GM04504 (cell line): ENCODE results near the gene ASTN2.

ENCODE experiments used
- DNase-seq: peaks from one replicate; pipeline ENCODE4 v3.0.0-alpha.2; 2012; ENCODE audit warnings: low read depth

Gene ASTN2

DNA sequence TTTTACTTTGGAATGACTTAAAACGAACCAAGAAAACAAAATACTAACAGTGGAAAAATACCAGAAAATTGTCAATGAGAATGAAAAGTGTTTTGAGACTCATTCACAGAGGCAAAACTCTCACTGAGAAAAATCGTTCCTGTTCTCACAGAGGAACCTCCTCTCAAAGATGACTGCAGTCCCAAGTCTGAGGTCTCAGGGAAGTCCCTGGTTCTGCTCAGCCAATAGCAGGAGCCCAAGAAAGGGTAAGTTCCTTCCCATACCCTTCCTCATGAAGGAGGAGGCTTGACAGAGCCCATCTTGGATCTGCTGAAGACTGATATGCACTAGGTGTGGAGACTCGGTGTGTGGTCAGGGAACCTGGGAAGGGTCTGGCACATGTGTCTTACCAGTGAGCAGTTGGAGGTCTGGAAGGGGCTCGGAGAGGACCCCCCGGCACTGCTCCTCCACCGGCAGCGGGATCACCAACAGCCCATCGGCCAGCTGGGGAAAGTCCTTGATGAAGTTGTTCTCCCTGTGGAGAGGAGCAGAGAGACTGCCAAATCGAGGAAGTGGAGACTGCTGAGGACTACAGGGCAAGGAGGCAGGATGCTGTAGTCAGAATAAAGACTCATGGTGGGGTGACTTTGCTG is 681.7 kb downstream of the ASTN2 start:
- no peak for DNase-seq

GRCh38 chr9:116726602-116727001 is 688.3 kb downstream of the ASTN2 start:
- DNase-seq, result no peak

- DNase-seq, result no peak
These were observed 690.7 kb downstream of the ASTN2 start for GRCh38 chr9:116724123-116724522.

GRCh38 chr9:116721944-116722343 is 692.9 kb downstream of the ASTN2 start:
- DNase-seq, result no peak

DNA sequence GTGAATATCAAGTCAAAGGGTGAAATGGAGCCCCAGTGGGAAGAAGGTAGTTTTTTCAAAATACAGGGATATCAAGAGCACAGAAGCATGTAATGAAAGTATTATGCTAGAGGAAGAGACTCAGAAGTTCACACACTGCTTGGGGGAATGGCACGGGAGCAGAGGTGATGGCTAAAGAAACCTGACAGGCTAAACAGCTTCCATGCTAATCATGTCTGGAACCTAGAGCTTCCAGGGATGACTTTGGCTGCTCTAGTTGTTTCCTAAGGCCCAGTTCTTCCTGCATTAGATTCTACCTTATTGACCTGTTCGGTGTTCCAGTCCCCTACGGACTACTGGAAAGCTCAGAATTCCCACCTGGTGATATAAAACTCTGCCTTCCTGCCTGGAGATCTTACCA is 693.4 kb downstream of the ASTN2 start:
- no peak for DNase-seq

- no peak for DNase-seq
These were observed 694.7 kb downstream of the ASTN2 start for GRCh38 chr9:116720111-116720510.

- no peak for DNase-seq
These were observed 696.7 kb downstream of the ASTN2 start for GRCh38 chr9:116718111-116718510.

DNA sequence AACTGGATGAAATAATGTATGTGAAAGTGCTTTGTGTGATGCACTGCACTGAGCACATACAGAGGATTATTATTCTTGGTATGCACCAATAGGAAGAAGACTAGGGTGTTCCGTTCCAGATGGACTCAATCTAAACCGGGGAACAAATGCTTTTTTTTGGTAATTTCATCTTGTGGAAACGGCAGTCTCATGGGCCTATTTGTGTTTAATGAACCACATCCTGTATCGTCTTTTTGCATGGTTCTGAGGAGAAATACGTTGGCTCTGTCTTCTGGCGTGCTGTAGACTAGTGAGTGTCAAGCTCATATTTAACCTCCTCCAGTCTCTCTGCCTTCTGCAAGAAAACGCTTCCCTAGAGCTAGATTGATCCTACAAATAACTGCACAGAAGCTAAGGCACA is 697.7 kb downstream of the ASTN2 start:
- no peak for DNase-seq

DNA sequence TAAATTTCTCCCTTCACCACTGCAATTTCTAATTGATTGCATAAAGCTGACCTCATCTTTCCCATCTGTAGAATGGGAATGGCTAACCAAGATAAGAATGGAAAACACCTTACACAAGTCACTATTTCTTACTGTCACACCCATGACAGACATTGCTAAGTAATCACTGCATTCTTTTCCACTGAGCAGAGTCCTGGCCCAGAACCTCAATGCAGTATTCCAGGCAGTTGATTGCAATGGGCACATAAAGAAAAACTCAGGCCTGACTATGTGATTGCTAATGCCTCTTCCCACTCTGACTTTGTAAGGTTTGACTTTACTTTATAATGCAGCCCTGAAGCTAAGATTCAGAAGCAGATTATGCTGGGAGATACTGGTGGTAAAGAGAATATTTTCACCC is 698.4 kb downstream of the ASTN2 start:
- DNase-seq, result no peak

DNA sequence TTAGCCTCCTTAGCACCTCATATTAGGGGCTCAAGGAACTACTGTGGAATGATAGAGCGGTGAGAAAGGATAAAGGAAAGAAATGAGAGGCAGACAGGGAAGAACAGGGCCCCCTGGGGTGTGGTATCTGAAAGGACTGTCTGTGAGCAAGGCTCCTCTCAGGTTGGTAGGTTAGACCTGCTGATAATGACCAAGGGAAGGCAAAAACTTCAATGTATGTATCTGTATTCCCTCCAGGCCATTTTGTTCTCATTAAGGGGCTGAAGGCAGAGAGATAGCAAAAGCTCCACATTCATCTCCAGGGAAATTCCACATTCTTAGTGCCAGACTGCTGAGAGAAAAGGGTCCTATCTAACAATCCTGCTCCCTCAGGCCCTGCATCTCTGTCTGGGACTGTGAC is 699.1 kb downstream of the ASTN2 start:
- DNase-seq, result no peak

- DNase-seq, result no peak
These were observed 701.6 kb downstream of the ASTN2 start for GRCh38 chr9:116713271-116713670.

- no peak for DNase-seq
These were observed 702.1 kb downstream of the ASTN2 start for GRCh38 chr9:116712781-116713180.

DNA sequence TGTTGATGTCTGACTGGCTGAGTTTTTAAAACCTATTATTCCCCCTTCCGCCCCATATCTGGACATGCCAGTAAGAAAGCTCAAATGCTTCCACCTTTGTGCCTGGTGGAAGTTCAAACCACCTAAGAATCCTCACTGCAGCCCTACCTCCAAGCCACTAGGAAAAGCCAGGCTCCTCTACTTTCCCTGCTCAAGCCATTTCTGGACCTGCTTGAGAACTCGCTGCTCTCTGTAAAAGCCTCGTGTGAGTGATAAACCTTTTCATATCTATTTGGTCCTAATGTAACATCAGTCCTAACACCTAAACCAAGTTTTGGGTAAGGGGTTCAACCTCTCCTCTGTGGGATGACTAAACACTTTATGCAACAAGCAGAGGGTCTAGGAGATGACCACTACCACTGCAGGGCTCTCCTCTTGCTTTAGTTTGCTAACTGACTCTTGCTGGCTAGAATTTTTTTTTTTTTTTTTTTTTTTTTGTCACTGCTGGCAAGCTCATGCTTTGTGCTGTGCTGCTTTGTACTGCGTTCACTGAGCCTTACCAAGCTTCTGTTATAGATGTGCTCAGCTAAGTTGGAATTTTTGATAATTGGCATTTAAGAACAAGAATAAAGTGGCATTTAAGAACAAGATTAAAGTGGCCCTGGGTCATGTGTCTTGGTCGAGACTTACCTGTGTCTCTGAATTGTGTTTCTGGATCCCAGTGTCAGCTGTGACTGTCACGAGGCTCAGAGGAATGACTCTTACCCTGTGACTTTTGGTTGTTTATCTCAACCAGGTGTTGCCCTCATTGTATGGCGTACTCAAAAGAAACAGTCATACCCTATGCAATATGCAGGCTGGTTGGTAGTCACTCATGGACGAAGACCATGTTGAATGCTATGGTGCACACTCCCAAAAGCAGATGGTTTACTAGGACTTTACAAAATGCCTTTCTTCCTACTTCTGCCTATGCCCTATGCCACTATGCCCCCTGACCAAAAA is 708.3 kb downstream of the ASTN2 start:
- DNase-seq, result no peak

DNA sequence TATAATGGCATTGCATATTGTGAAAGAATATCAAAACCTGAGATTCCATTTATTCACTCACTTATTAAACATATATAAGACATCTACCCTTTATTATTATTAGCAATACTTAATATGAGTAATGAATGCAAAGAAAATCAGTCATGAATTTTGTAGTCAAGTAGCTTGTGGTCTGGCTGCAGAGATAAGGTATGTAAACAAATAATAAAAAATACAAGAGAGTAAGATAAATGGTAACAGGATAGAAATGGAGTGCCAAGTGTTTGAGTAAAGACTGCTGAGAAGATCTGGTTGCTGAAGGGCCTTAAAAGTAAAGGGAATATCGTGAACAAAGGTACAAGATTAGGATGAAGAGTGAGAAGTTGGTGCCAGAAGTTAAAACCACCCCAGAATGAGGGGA is 709.3 kb downstream of the ASTN2 start:
- no peak for DNase-seq

DNA sequence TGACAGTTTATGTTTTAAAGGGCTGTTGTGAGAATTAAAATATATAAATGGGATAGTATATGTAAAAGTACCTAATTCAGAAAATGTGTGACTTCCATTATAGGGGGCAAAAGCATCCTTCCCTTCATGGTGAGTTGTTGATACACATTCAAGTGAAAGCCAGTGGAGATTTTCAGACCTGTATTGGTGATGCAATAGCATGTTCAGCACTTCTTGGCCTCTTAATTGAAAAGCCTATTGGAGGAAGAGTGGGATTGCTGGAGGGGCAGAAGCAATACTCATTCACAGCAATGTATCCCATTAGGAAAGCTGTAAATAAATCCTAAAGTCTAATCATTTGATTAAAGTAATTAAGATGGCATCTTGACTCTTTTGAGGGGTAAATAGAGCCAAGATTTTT is 710.4 kb downstream of the ASTN2 start:
- DNase-seq, result no peak

- DNase-seq, result no peak
These were observed 711.2 kb downstream of the ASTN2 start for GRCh38 chr9:116703634-116704033.

- no peak for DNase-seq
These were observed 712.8 kb downstream of the ASTN2 start for GRCh38 chr9:116701940-116702642.

- DNase-seq, result no peak
These were observed 713.7 kb downstream of the ASTN2 start for GRCh38 chr9:116700882-116701865.

DNA sequence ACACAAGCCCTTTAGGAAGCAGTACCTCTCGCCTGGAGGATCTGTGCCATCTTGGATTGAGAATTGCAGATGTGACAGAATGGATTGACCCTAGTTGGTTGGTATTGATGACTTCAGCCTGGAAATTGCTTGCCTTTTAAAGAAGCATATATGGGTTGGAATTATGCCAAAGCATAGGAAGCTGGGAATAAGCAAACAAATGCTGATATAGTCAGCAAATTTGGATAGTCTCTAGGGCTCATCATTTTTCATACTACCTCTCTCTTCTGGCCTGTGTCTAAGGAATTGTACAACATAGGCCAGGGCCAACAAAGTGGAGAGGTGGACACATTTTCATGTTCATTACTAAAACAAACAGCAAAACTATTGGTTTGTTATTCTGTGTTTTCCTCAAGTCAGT is 714.6 kb downstream of the ASTN2 start:
- no peak for DNase-seq

DNA sequence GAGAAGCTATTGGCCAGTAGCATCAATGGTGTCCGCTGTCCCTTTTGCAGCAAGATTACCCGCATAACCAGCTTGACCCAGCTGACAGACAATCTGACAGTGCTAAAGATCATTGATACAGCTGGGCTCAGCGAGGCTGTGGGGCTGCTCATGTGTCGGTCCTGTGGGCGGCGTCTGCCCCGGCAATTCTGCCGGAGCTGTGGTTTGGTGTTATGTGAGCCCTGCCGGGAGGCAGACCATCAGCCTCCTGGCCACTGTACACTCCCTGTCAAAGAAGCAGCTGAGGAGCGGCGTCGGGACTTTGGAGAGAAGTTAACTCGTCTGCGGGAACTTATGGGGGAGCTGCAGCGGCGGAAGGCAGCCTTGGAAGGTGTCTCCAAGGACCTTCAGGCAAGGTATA is 717.0 kb downstream of the ASTN2 start:
- no peak for DNase-seq

- no peak for DNase-seq
These were observed 717.5 kb downstream of the ASTN2 start for GRCh38 chr9:116697362-116697761.

DNA sequence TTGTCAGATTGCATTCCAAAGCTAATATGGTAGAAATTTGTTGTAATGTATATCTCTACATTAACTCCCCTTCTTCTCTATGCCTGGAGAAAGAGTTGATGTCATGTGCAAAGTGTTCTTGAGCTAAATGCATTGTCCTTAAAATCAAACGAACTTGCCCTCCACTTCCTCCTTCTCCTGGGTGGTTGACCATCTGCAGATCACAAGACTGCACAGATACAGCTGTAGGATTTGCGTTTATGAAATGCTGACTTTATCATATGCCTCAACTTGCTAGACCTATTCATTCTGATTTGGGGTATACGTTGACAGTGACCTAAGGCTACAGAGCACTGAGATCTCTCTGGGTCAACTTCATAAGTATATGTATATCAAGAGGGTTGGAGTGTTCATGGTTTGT is 719.4 kb downstream of the ASTN2 start:
- DNase-seq, result no peak
